Retinal pigment epithelial cell (primary cell): ENCODE data around the gene HOXC9.

Source experiments
- DNase-seq: peaks from one replicate; pipeline ENCODE4 v3.0.0-alpha.2; 2010; ENCODE audit warnings: low read depth
- H3K4me3 ChIP-seq: 2 replicates; pipeline ENCODE4 v1.5.1; 2011; ENCODE audit warnings: mild to moderate bottlenecking, low read length, control low read depth, moderate library complexity
- CTCF ChIP-seq: conservative IDR thresholded peaks from 2 replicates; pipeline ENCODE4 v1.5.1; 2011; ENCODE audit warnings: low read depth, low read length, control low read depth, inconsistent platforms

HOXC9 gene

GRCh38 chr12:54051874-54052437 is 52.0 kb downstream of the HOXC9 start:
- TF ChIP-seq CTCF: no peak
- DNase-seq: no peak

DNA sequence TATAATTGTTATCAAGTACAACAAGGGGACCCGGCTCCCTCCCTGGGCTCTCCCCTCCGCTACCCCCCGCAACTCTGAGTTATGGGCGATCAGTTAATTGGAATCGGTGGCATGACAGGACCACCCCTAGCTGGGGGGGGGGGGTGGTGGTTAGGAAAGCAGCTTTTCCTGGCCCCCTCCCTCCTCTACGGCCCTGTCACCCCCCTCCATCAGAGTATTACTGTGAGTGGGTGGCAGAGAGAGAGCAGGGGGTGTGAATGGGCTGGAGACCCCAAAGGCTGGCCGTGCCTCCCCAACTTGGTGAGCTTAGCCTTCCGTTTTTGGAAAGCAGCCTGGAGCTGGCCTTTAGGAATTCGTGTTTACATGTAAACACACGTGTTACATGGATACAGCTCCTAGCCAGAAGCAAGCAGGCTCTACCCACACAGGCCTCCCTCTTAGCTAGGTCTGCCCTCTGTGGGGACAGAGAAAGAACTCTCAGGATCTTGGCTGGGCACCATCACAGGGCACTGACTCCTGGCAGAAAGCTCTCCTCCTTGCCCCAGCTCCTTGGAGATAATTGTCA is 52.6 kb downstream of the HOXC9 start:
- no peak for DNase-seq
- no peak overlapping the region for H3K4me3 ChIP-seq
- no peak for TF ChIP-seq CTCF

More at GRCh38 chr12:54051874-54052437, 52.0 kb downstream of the HOXC9 start:
- no peak overlapping the region for H3K4me3 ChIP-seq
